Ectodermal cell (in vitro differentiated cells): ENCODE measurements around the gene HSF5.

Experiments
- H3K27ac ChIP-seq: 2 replicates; pipeline ENCODE4 v1.7.0; 2013; ENCODE audit warnings: mild to moderate bottlenecking, low read depth, low read length; ENCODE audit not compliant: insufficient read depth, poor library complexity, severe bottlenecking
- H3K27me3 ChIP-seq: 2 replicates; pipeline ENCODE4 v1.7.0; 2013; ENCODE audit warnings: mild to moderate bottlenecking, low read length; ENCODE audit not compliant: insufficient read depth, control insufficient read depth, poor library complexity, severe bottlenecking
- H3K36me3 ChIP-seq: one replicate; pipeline ENCODE4 v1.7.0; 2013; ENCODE audit warnings: low read length; ENCODE audit not compliant: control insufficient read depth, insufficient read depth
- H3K4me1 ChIP-seq: one replicate; pipeline ENCODE4 v1.7.0; 2013; ENCODE audit warnings: low read length; ENCODE audit not compliant: control insufficient read depth, insufficient read depth
- H3K4me3 ChIP-seq: 2 replicates; pipeline ENCODE4 v1.7.0; 2013; ENCODE audit warnings: low read depth, low read length, control low read depth; ENCODE audit not compliant: insufficient read depth
- H3K9me3 ChIP-seq: 2 replicates; pipeline ENCODE4 v1.7.0; 2013; ENCODE audit warnings: mild to moderate bottlenecking, low read length, moderate library complexity; ENCODE audit not compliant: control insufficient read depth
- WGBS, 2 experiments: methylation state at CpG; one replicate each; pipeline ENCODE4 v1.1.7; 2013; ENCODE audit warnings: missing lambda C conversion rate in 2 of 2; 5-methylcytosine and 5-hydroxymethylcytosine counted together

Gene HSF5

DNA sequence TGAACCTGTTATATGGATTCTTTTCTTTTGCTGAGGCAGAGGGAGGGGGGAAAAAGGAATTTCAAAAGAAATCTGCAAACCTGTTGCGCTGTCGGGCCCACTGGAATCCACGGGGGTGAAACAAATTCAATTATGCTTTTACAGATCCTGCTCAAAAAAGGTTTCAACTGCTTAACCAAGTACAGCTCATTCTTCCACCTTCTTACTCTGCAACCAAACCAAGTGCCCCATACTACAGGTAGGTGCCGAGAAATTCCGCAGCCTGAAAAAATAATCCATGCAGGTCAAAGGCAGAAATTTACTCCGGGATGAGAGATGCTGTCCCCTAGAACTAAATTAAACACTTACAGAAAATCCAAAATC, 71.3 kb downstream of the HSF5 start:
- Histone ChIP-seq H3K27me3 (no peaks in the 10 kb centered on the region), H3K9me3 (no peaks in the 10 kb centered on the region), H3K4me1 (peaks cover under 1% of the 10 kb centered on the region), H3K36me3 (no peaks in the 10 kb centered on the region), H3K4me3 (peak overlapping the region; percentile 26), H3K27ac (no peak overlapping the region)
- 9 to 17% methylated on average over 6 of the region's 6 CpGs for WGBS, 2 experiments

- Histone ChIP-seq H3K27me3 (no peaks in the 10 kb centered on the region), H3K4me1 (no peaks in the 10 kb centered on the region), H3K9me3 (no peaks in the 10 kb centered on the region), H3K27ac (no peak overlapping the region), H3K36me3 (no peaks in the 10 kb centered on the region), H3K4me3 (peak overlapping the region; percentile 26)
- 60 to 77% methylated on average over 1 to 4 of the region's 4 CpGs for WGBS, 2 experiments
These were observed 71.8 kb downstream of the HSF5 start for GRCh38 chr17:58416396-58416795.

GRCh38 chr17:58415371-58416055, 72.7 kb downstream of the HSF5 start:
- Histone ChIP-seq H3K4me1 (no peaks in the 10 kb centered on the region), H3K27me3 (no peaks in the 10 kb centered on the region), H3K27ac (no peak overlapping the region), H3K4me3 (no peak overlapping the region), H3K9me3 (no peaks in the 10 kb centered on the region), H3K36me3 (no peaks in the 10 kb centered on the region)
- WGBS, 2 experiments: 66 to 75% methylated on average over 6 of the region's 6 CpGs

- no peak overlapping the region for H3K27ac ChIP-seq
- H3K4me1 ChIP-seq: no peaks in the 10 kb centered on the region
- H3K9me3 ChIP-seq: no peaks in the 10 kb centered on the region
- WGBS, 2 experiments: 66 to 76% methylated on average over 2 to 3 of the region's 3 CpGs
- no peaks in the 10 kb centered on the region for H3K36me3 ChIP-seq
- no peak overlapping the region for H3K4me3 ChIP-seq
- no peaks in the 10 kb centered on the region for H3K27me3 ChIP-seq
These were observed 73.6 kb downstream of the HSF5 start for GRCh38 chr17:58414596-58414997.

GRCh38 chr17:58413684-58414083, 74.5 kb downstream of the HSF5 start:
- H3K4me1 ChIP-seq: no peaks in the 10 kb centered on the region
- WGBS, 2 experiments: 93 to 98% methylated on average over 2 of the region's 2 CpGs
- H3K27me3 ChIP-seq: no peaks in the 10 kb centered on the region
- no peaks in the 10 kb centered on the region for H3K9me3 ChIP-seq
- H3K4me3 ChIP-seq: no peak overlapping the region
- H3K36me3 ChIP-seq: no peaks in the 10 kb centered on the region
- no peak overlapping the region for H3K27ac ChIP-seq

DNA sequence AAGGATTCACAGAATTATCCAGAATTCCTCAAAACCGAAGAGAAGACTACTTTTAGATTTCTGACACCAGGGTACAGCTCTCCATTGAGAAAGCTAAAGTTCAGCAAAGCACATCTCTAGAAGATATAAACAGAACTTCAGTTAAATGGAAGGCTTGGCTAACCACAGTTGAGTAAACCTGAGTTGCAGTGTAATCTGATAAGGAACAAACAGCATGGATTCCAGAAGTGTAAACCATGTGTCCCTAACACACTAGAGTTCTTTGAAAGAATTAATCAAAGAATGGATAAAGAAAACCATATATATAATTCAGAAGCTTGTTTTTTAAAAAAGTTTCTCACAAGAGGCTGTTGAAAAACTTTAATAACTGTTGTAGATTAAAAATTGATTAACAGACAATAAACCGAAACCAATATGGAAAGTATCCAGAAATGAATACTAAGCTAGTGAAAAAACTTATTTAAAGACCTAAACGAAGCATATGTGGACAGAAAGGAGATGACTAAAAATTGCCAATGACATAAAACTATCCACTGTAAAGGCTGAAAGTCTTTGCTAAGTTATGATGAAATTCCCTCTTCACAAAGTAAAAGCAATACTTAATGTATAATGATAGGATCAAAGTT, 75.1 kb downstream of the HSF5 start:
- no peaks in the 10 kb centered on the region for H3K36me3 ChIP-seq
- no peaks in the 10 kb centered on the region for H3K4me1 ChIP-seq
- no peaks in the 10 kb centered on the region for H3K27me3 ChIP-seq
- WGBS, 2 experiments: 78 to 91% methylated on average over 2 to 3 of the region's 3 CpGs
- H3K4me3 ChIP-seq: no peak overlapping the region
- no peaks in the 10 kb centered on the region for H3K9me3 ChIP-seq
- H3K27ac ChIP-seq: no peak overlapping the region

- Histone ChIP-seq H3K4me1 (no peaks in the 10 kb centered on the region), H3K4me3 (no peak overlapping the region), H3K27me3 (no peaks in the 10 kb centered on the region), H3K27ac (no peak overlapping the region), H3K9me3 (no peaks in the 10 kb centered on the region), H3K36me3 (no peaks in the 10 kb centered on the region)
- WGBS, 2 experiments: no CpG with 5 or more reads among the region's 1 CpG
These were observed 76.0 kb downstream of the HSF5 start for GRCh38 chr17:58412064-58412703.

DNA sequence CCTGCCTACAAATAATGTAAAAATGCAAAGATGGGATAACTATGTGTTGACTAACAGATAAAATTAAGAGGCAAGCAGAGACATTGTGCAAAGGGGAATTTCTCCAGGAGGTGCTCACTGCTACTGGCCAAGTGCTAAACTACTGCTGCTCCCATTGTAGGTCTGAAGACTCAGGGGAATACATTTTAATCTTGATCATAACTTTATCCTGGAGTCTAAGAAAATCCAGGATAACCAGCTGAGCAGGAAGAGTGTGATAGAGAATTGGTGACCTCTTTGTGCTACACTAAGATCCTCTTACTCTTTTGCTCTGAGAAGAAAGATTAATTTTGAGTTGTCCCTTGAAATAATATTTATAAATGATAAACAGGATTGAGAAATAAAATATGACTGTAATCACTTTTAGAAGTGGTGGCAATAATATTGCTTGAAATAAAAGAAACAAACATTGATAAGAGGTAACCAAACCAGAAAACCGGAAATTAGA, 76.8 kb downstream of the HSF5 start:
- Histone ChIP-seq H3K4me3 (no peak overlapping the region), H3K27me3 (no peaks in the 10 kb centered on the region), H3K4me1 (no peaks in the 10 kb centered on the region), H3K36me3 (no peaks in the 10 kb centered on the region), H3K27ac (no peak overlapping the region), H3K9me3 (no peaks in the 10 kb centered on the region)
- no CpG with 5 or more reads among the region's 1 CpG for WGBS, 2 experiments

DNA sequence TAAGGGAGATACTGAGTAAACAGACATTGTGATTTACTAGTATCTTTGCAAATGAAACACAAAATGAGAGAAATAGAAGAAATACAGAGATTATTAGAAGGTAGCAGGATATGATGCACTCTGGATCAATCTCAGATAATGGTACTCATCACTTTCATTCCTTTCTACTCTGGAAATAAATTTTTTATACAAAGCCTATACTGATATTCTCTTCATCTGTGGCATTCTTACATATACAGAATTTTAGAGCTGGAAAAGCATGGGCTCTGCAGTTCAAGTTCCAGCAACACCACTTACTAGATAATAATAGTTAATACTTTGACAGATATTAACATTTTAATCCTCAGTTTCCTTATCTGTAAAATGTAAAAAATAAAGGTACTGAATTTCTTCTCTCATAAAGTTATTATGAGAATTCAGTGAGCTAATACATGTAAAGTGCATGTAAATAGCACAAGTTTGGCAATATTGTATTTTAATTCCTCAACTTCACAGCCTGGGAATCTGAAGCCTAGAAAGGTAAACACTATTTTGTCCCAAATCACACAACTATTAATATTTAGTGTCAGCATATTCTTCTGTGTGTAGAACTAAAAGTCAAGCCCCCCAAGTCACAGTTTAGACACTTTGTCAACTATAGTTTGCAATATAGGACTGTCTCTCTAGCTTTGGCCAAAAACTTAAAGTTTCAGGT, 77.3 kb downstream of the HSF5 start:
- H3K27me3 ChIP-seq: no peaks in the 10 kb centered on the region
- H3K9me3 ChIP-seq: no peaks in the 10 kb centered on the region
- no peaks in the 10 kb centered on the region for H3K36me3 ChIP-seq
- H3K4me1 ChIP-seq: no peaks in the 10 kb centered on the region
- H3K27ac ChIP-seq: no peak overlapping the region
- H3K4me3 ChIP-seq: no peak overlapping the region

DNA sequence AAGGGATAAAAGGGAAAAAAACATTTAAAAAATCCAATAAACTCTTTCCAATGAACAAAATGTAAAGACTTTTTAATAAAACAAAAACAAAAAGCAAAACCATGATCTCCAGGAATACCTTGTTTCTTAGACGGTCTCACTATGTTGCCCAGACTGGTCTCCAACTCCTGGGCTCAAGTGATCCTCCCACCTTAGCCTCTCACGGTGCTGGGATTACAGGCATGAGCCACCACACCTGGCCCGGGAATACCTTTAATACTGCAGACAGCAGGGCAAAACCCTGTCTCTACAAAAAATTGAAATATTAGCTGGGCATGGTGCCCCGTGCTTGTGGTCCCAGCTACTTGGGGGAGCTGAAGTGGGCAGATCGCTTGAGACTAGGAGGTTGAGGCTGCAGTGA, 78.8 kb downstream of the HSF5 start:
- H3K9me3 ChIP-seq: no peaks in the 10 kb centered on the region
- 92 to 95% methylated on average over 5 of the region's 5 CpGs for WGBS, 2 experiments
- no peak overlapping the region for H3K27ac ChIP-seq
- H3K36me3 ChIP-seq: no peaks in the 10 kb centered on the region
- no peaks in the 10 kb centered on the region for H3K27me3 ChIP-seq
- H3K4me3 ChIP-seq: no peak overlapping the region
- H3K4me1 ChIP-seq: no peaks in the 10 kb centered on the region
